NCI-H1092 treated with DMSO at 0.1 percent for 48 hours (cell line): Measurements from ENCODE around the gene ADAM12.

Experiments used
- DNase-seq: peaks from one replicate; lab custom pipeline; 2025; lab: John Stamatoyannopoulos, UW

Gene ADAM12

DNA sequence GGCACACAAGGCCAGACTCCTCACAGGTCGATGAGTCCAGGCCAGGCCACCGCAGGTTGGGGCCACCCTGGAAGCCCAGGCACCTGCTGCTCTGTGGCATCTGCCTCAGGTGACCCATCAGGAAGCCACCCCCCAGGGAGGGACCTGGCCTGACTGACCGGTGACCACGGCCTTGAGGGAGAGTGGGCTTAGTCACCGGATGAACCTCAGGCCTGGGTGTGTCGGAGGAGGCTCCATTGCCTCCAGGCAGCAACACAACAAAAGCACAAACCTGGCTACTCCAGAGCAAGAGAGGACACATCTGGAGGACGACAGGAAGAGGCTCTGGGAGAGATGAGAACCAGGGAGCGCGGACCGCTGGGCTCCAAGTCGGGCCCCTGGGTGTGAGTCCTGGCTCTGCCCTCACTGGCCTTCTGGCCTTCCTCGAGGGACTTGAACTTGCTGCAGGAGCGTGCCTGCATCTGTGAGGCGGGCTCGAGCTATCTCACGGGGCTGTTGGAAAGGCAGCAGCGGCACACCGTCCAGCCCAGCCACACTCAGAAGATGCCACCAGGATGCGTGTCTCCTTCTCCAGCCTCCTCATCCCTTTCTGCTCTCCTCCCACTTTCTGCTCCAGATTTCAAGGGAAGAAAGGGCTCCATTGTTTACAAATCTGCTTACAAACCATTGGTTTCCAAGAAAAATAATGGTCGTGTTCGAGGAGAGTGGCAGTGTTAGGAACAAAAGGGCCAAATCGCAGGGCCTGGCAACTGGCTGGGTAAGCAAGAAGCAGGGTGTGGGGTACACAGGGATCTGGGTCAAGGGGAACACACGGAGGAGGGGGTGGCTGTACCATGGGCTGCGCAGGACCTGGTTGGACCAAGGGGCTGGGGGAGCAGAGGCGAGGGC is 152.9 kb downstream of the ADAM12 start:
- DNase-seq, result no peak

DNA sequence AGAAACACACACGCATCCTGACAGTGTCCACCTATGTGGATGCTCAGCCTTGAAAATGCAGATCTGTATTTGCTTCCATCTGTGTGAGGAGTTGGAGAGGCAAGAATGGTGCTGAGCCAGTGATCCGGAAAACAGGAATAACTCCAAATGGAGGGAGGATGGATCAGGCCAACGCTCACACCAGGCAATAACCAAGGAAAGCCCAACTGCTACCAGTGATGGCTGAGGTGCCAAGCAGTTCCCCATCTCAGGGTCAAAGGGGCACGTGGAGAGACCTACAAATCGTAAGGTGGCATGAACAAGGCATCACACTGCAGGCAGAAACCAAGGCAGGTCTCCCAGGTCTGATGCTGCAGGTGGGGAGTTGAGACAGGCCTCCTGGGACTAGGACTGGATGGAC is 153.6 kb downstream of the ADAM12 start:
- no peak for DNase-seq

DNA sequence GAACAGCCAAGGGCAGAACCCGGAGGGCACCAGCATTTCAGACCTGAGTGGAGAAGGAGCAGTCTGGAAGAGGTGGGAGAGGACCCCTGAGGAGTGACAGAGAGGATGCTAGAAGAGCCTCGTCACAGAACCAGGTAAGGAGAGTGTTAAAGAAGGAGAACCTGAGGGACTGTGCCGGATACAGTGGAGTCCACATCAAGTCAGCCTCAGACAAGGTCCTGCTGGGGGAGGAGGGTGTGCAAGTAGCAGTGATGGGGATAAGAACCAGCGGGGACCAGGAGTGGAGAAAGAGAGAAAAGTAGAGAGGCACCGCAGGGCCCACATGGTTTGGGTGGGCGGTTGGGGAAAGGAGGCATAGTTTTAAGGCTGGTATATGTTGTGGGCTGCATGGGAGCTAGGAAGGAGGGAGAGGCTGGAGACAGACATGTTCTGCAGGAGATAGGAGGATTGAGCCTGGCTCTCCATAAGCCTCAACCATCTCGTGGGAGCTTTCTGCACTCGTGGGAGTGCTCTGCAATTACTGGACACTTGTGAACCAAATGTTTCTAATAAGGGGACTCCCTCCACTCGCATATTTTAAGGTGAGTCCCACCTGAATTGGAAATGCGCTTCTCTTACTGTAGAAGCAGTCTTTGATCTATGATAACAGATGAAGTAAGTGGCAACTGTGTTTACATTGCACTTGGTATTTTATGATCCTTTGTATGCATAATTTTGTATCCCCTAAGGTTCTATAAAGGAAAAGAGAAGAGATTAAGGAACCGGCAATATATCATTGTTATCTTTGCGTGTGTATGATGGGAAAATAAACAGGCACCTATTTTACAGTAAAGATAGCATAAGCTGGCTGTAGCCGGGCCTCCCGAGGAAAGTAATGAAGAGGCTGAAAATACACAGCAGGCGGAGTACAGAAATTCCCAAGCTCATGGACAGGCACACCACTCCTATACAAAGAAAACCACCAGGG is 154.8 kb downstream of the ADAM12 start:
- no peak for DNase-seq

DNA sequence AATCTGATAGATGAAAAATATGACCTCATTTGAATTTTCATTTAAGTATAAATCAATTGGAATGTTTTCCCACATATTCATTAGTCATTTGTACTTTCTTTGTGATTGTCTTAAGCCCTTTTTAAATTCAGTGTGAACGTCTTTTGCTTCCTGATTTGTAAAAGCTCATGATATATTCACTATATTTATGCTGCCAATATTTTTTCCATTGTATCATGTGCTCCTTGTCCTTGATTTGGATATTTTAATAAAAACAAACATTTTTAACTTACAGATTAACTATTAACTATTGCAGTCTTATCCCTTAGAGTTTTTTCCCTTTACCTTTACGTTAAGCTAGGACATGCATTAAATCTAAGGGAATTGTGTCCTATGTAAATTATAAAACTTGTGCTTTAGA is 157.7 kb downstream of the ADAM12 start:
- DNase-seq, result no peak

DNA sequence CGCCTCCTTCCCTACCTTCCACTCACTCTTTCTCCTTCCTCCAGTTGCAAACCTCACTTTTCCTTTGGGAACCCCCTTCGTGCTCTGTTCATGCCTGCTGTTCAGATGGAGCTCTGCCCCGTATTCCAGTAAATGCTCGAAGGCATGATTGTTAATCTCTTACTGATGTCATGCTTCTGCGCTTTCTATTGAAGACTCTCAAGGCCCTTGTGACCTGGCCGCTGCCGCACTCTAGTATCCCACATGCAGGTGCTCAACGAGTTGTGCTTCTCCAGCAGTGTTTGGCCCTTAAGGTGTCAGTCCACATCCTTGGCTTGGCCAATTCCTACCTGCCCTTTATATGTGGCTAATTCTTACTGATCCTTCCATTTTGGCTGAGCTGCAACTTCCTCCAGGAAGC is 158.6 kb downstream of the ADAM12 start:
- no peak for DNase-seq

DNA sequence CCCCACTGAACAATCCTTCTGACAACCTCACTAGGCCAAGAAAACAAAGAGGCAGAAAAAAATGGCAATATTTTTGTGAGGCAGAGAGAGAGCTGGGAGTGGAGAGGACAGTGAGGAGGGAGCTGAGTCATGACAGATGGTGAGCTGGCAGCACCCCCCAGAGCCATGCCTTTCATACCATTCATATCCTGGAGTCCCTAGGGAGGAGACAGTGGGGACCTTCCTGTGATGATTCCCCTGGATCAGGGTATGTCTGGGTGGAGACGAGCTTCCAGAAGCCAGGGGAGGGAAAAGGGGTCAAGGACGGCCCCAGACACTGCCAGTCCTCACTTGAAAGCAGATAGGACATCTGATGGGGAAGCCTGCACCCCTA is 160.5 kb downstream of the ADAM12 start:
- no peak for DNase-seq

DNA sequence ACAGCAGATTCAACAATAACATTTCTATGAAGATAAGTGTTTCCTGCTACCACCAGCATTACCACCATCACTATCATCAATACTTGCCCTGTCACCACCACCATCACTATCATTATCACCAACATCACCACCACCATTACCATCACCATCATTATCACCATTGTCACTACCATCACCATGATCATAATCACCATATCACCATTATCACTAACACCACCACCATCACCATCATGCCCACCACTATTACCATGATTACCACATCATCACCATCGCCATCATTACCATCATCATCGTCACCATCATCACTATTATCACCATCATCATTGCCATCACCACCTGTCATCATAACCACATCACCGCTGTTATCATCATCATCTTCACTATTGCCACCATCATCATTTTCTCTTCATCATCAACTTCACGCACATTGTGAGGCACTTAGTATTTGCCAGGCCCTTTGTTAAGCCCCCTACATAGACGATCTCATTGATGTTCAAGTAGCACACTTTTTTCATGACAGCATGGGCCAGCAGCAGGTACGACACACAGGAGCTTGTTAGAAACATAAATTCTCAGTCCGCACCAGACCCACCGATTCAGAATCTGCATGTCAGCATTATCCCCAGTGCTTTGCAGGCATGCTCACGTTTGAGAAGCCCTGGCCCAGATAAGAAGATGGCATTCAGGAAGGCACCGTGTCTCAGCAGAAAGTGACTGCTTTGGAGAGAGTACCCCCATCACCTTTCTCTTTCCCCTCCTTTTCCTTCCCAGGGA is 161.1 kb downstream of the ADAM12 start:
- no peak for DNase-seq

DNA sequence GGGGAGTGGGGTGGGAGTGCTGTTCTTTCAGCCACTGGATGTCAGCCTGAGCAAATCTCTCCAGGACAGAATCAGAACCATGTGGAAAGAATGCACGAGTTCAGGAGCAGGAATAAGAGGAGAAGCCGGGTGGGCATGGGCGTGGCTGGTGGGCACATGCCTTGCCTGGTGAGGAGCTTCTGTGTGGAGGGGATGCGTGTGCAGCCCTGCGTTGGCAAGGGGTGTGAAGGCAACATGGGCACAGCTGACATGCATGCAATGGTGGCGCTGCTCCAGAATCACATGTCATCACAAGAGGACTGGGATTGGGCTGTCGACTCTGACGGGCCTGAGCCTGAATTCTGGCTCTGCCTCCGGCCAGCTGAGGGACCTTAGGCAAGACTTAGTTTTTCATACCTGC is 162.1 kb downstream of the ADAM12 start:
- DNase-seq, result no peak

DNA sequence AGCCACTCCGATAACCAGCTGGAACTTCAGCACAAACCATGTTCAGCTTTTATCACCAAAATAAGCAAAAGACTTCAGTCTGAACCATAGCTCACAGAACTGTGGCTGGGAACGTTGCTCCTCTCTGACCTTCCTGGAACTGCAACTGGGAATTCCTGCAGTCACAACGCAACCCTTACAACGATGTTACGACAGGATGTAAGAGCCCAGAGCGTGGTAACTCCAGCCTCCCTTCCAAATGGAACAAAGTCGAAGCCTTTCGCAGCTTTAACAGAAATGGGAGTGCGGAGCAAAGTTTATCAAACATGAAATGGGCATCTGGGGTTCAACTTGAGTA is 162.6 kb downstream of the ADAM12 start:
- no peak for DNase-seq

DNA sequence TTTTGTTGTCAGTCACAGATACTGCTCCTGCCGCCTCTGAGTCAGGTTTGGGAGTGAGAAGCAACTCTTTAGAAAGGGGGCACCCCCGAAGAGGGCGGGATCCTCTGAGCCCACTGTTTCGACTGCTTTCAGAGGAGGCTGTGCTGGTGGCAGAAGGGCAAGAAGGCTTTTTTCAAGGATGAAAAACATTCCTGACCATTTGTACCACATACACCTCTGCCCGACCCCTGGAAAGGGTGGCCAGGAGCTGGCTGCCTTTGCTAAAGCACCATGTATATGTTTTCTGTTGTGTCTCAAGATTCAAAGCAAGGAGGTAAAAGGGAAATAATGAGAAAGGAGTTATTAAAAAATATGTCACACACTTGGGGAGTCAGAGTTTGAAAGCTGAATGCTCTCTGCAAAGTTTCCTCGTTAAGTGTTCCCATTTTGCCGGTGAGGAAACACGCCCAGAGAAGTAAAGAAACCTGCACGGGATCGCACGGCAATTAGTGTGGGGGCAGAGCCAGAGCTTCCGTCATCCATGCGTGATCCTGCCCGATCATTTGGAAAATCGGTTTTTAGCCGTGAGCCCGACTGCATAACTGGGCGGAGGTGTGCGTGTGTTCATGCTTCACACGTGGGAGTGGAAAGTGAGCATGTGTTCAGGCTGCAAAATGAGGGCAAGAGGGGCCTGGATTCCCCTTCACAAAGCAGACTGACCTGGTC is 163.2 kb downstream of the ADAM12 start:
- DNase-seq, result no peak

DNA sequence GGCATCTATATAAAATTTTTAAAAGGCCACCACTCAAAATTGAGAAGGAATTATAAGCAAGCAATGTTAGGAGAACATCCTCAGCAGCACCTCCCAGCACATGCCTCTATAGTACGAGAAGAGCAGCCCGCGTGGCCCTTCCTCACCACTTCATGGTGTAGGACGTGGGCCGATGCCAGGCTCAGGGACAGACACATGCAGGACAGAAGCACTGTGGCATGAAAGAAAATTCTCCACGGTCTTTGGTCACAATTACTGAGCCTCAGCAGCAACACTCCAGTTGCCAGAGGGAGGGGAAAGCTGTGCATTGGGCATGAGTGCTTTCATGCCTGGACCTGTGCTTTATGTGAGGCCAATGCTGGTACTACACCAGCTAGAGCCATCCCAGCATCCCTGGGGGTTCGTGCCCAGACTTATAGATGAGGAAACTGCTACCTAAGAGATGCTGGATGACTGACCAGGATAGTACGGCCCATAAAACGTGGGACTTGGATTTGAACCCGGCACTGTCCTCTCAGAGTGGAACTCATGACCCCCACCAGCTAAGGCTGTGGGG is 164.7 kb downstream of the ADAM12 start:
- no peak for DNase-seq

DNA sequence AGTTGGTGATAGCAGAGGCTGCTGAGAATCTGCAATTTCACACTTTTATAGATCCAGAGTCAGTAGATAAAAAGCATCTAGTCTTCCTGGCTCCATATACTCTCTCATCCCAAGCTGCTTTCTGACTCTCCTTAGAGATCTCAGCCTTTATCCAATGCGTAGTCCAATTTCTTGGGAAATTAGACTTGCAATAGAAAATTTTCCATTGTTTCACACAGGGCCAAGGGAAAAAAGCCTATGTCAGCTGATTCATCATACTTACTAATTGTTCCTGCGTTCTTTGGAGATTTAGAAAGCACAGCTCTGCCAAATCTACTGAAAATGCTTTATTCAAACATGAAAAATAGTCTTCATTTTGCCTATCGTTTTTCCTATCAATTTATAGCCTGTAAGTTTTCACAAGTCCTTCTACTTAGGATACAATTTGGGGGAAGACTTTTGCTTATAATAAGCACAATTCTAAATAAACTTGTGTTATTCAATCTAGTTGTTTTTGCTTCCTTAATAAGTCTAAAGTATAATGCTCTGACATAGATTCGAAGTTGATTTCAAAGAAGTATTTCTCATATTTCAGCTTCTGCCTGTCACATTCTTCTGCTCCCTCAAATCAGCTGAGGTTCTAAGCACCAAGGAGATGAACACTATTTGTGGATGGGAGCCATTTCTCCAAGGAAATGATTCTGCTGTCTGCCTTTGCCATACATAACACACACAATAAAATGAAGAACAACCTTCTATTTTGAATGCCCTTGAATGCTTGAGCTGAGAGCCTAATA is 165.4 kb downstream of the ADAM12 start:
- DNase-seq, result no peak

DNA sequence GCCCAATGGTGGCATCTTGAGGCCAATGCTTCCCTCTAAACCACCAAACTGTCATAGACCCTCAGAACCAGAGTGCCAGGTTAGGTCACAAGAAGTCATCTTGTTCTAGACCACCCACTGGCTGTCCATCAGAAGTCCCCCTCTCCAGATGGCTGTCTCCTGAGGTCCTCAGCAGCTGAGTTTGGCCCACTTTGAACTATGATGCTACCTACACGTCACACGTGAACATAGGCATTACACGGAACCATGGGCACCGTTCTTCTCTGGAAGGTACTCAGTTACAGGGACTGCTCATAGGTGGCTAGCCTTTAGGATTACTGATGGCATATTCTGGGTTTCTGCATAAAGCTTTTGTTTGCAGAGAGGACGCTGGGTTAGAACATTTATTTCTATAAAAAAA is 166.4 kb downstream of the ADAM12 start:
- DNase-seq, result no peak

DNA sequence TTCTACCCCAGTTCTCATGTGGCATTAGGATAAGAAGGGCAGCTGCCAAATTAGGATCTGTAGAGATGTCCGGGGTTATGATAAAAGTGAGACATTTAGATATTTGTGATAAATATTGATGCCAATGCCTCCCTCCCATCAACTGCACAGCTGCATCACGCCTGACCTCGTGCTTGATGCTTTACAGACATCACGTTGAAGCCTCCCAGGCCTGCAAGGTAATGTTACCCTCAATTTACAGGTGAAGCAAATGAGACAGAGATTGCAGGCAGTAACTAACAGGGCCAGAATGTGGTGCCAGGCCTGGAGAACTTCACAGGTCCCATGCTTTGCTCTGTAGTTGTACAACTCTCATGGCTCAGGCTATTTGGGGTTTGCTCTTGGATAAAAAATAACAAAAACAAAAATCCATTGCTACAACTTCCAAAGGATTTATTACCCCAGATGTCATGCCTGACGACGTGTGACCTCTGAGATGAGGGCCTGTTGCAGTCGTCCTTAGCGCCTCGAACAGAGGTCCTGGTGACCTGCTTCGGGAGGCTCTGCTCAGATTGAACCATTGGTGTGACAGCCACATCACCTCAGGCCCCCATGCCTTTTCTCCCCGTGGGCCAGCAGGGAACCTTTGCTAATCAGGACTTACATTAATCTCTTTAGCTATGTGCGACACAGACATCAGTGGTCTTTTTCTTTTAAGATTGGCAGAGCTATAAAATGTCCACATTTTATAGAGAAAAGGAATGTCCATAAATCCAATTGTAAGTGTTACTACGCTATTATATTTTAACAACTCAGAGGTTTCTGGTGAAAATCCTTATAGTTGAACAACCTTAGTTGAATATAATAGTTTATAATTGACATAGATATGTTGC is 169.3 kb downstream of the ADAM12 start:
- no peak for DNase-seq

DNA sequence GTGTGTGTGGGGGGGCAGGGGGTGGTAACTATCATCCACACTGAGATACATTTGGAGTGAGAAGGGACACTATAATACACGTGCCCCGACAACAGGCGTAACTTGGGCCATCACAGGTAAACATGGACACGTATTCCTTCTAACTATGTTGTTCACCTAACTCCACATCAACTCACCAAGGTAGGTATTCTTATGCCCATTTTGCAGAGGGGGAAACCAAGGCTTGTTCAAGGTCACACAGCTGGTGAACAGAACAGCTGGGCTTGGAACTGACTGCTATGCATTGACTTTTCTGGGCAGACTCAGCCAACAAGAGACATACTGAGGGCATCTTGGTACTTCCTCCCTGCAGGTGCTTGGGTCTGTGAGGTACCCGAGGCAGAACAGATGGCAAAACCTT is 170.1 kb downstream of the ADAM12 start:
- DNase-seq, result no peak

DNA sequence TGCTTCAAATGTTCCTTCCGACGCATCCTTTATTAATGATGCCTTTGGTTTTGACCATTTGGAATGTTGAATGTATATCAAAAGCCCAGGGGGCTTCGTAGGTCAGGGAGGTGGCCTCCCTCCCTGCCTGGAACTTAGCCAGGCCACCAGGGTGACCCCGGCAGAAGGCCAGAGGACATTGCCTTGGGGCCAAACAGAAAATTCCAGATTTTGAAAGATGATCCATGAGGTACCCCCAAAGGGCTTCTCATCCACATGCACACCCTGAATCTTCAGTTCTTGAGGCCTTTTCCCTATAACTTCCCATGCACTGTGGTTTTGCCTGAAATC is 171.7 kb downstream of the ADAM12 start:
- no peak for DNase-seq

DNA sequence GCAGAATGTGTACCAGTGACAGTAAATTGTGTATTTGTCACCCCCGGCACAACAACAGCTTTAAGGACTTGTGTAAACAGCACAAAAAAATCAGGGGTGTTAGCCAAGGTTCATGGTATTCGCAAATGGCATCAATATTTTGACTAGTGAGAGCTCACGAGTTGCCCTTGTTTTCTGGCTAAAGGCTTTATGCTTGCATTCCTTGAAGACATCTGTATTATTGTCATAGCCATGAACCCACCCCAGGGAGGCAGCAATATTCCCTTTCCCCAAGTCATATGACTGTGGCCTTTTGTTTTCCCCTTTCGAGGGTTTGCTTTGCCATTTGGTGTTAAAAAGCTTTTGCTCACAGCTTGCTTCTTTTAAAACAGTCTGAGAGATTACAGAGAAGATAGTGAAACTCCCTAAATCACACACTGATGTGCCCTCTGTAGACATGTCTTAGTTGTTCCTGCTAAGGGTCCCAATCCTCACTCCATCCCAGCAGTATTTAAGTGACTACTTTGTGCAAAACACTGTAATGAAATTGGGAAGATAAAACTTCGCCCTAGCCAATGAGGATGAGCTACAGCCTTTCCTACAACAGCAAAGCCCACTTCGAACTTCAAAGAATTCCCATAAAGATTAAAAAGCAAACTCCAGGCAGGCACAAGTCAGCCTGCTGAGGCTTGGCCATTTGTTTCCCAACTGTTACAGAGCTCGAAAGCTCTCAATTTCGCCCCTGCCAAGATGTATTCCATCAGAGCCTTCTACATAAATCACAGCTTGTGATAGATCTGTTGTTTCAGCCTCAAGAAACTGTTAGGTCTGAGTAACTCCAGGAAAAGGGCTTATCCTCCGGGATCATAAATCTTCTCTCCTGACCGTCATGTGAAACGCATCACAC is 172.3 kb downstream of the ADAM12 start:
- no peak for DNase-seq

DNA sequence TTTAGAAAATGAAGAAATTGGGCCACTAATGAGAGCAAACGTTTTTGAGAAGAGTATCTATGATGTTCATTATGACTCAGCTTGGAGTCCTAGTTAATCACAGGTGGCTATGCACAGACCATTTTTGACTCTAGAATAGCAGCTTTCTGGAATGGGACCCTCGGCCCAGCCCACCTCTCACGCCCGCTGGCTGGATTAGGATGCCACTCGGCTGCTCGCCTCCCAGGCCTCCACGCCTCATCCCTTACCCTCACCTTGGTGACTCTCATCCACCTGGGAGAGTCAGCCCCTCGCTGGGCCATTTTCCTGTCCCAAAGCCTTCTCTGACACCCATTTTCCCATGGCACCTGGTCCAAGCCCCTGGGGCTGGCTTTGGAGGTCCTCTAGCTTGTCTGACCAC is 173.6 kb downstream of the ADAM12 start:
- DNase-seq, result no peak

DNA sequence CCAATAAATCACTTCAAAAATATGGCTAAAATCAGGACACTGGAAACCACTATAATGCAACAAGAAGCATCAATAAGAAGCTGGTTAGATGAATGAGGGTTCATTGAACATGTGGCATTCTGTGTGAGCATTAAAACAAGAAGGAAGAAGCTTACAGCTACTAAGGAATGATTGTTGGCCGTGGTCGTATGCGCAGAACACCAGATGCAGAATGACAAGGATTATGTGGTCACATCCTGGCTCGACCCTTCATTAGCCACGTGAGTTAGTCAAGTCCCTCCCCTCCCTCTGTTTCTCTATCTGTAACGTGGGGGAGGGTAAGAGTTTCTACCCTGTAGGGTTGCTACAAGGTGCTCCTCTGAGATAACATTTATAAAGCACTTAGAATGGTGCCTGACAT is 174.3 kb downstream of the ADAM12 start:
- DNase-seq, result peak; percentile 55
